Suprapubic skin (tissue), 4 donors: ENCODE measurements around the gene CREB5.

Source experiments
- CTCF ChIP-seq, 2 donors: fragments of 200-600 bp in 1 of 2; fragments of 450-650 bp in 1 of 2; sonication (generic) in 1 of 2; IDR thresholded peaks; one replicate each; pipeline ENCODE4 v1.5.1; 2016 to 2019; ENCODE audit warnings: antibody characterized with exemption in 2 of 2, mild to moderate bottlenecking in 1 of 2, moderate library complexity in 1 of 2
- EP300 ChIP-seq: sonication (generic); formaldehyde crosslinking; IDR thresholded peaks from one replicate; pipeline ENCODE4 v1.6.1; 2017; ENCODE audit warnings: antibody characterized with exemption
- POLR2A ChIP-seq, 2 donors: fragments of 450-650 bp; IDR thresholded peaks; one replicate each; pipeline ENCODE4 v1.6.1; 2017; ENCODE audit warnings: antibody characterized with exemption in 2 of 2, mild to moderate bottlenecking in 2 of 2, moderate library complexity in 2 of 2
- POLR2AphosphoS5 ChIP-seq, 3 donors: sonication (generic); formaldehyde crosslinking; IDR thresholded peaks; one replicate each; pipeline ENCODE4 v1.6.1; 2017; ENCODE audit warnings: antibody characterized with exemption in 3 of 3

GRCh38 chr7:28618383-28618782, 206.1 kb downstream of the CREB5 start:
- no peak for TF ChIP-seq POLR2AphosphoS5 (IDR thresholded peaks at IDR 0.05)
- no peak for TF ChIP-seq CTCF (IDR thresholded peaks at IDR 0.05)
- TF ChIP-seq POLR2A (IDR thresholded peaks at IDR 0.05), result no peak
- TF ChIP-seq EP300, result no peak
